BLaER1 (cell line): ENCODE data around the gene IPP.
"Not testable (repeated sequence)": the region's sequence is repeated elsewhere in the genome, so short reads cannot be mapped to it uniquely, and the experiment has no call there.

ENCODE experiments used
- H3K27ac ChIP-seq: shearing (Covaris generic); formaldehyde crosslinking; 2 replicates; pipeline ENCODE4 v1.8.1; 2022
- H3K27me3 ChIP-seq: shearing (Covaris generic); formaldehyde crosslinking; 2 replicates; pipeline ENCODE4 v1.8.1; 2022
- H3K36me3 ChIP-seq: shearing (Covaris generic); formaldehyde crosslinking; 2 replicates; pipeline ENCODE4 v1.8.1; 2022
- H3K4me1 ChIP-seq: shearing (Covaris generic); formaldehyde crosslinking; 2 replicates; pipeline ENCODE4 v1.8.1; 2022
- H3K4me2 ChIP-seq: shearing (Covaris generic); formaldehyde crosslinking; 2 replicates; pipeline ENCODE4 v1.8.1; 2022
- H3K4me3 ChIP-seq: shearing (Covaris generic); formaldehyde crosslinking; 2 replicates; pipeline ENCODE4 v1.8.1; 2022
- H3K9ac ChIP-seq: shearing (Covaris generic); formaldehyde crosslinking; 2 replicates; pipeline ENCODE4 v1.8.1; 2022
- H3K9me3 ChIP-seq: shearing (Covaris generic); formaldehyde crosslinking; 2 replicates; pipeline ENCODE4 v1.8.1; 2022
- H4K20me1 ChIP-seq: shearing (Covaris generic); formaldehyde crosslinking; 2 replicates; pipeline ENCODE4 v1.8.1; 2022
- Cebpa-rat ChIP-seq: shearing (Covaris generic); IDR thresholded peaks from 2 replicates; pipeline ENCODE4 v1.8.1; 2022

Gene IPP

DNA sequence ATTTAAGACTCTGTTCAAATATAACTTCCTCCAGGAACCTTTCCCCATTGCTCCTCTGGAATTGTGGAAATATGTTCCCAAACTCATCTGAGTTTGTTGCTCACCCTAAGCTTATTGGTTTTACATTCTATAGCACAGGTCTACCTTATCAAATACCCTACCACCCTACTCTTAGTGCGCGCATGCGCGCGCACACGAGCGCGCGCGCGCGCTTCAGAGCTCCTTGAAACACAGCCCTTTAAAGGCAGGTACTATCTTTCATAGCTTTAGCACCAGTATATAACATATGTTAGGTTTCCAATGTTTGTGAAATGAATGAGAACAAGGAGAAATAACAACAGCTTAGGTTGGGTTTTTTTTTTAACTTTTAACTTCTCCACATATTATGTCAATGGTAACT, 3.5 kb downstream of the IPP start:
- H3K4me2 ChIP-seq, result no peak overlapping the region
- no peaks in the 10 kb centered on the region for H3K27me3 ChIP-seq
- TF ChIP-seq Cebpa-rat, result no peak
- no peak overlapping the region for H3K4me3 ChIP-seq
- H3K27ac ChIP-seq, result no peak overlapping the region
- no peaks in the 10 kb centered on the region for H4K20me1 ChIP-seq
- no peak overlapping the region for H3K9ac ChIP-seq
- no peaks in the 10 kb centered on the region for H3K36me3 ChIP-seq
- H3K9me3 ChIP-seq, result no peaks in the 10 kb centered on the region
- H3K4me1 ChIP-seq, result peaks cover 15% of the 10 kb centered on the region

DNA sequence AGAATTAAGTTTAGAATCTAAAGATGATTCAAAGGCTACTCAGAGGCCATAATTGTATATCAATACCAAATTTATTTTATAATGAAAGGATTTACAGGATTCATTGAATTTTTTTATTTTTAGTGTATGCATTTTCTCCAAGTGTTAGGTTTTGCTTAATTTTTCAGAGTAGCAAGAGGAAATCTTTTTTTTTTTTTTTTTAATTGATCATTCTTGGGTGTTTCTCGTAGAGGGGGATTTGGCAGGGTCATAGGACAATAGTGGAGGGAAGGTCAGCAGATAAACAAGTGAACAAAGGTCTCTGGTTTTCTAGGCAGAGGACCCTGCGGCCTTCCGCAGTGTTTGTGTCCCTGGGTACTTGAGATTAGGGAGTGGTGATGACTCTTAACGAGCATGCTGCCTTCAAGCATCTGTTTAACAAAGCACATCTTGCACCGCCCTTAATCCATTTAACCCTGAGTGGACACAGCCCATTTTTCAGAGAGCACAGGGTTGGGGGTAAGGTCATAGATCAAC, 10.8 kb downstream of the IPP start:
- not testable (repeated sequence) for H3K36me3 ChIP-seq, H3K9me3 ChIP-seq, H3K9ac ChIP-seq, H4K20me1 ChIP-seq, H3K27ac ChIP-seq, H3K27me3 ChIP-seq, H3K4me2 ChIP-seq, H3K4me3 ChIP-seq
- H3K4me1 ChIP-seq, result peaks cover 21% of the 10 kb centered on the region

DNA sequence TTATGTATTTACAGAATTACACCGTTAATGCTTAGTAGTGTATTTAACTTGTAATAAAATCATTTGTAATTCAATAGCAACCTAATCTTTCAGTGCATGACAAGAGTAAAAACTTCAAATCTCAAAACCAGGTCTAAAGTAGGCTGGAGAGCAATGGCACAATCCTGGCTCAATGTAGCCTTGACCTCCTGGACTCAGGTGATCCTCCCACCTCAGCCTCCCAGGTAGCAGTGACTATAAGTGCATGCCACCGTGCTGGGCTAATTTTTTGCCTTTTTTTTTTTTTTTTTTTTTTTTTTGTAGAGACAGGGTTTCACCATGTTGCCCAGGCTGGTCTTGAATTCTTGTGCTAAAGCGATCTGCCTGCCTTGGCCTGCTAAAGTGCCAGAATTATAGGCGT, 11.3 kb downstream of the IPP start:
- Histone ChIP-seq H3K36me3 (peaks cover 4% of the 10 kb centered on the region; the same call in 1 of the 2 replicates), H3K27me3 (no peaks in the 10 kb centered on the region), H3K4me2 (no peak overlapping the region), H3K9ac (no peak overlapping the region), H3K4me3 (no peak overlapping the region), H3K27ac (no peak overlapping the region), H3K4me1 (peaks cover 25% of the 10 kb centered on the region), H4K20me1 (no peaks in the 10 kb centered on the region), H3K9me3 (no peaks in the 10 kb centered on the region; the same call in 1 of the 2 replicates)
- no peak for TF ChIP-seq Cebpa-rat

- Histone ChIP-seq H3K27me3 (no peaks in the 10 kb centered on the region), H3K4me2 (no peak overlapping the region), H3K4me1 (peaks cover 15% of the 10 kb centered on the region), H3K27ac (no peak overlapping the region), H3K9ac (no peak overlapping the region), H3K9me3 (no peaks in the 10 kb centered on the region), H3K4me3 (no peak overlapping the region), H3K36me3 (0 out of 2 replicates have a peak, but pooled peaks cover 7% of the 10 kb centered on the region), H4K20me1 (no peaks in the 10 kb centered on the region)
- no peak for TF ChIP-seq Cebpa-rat
Measured at GRCh38 chr1:45730780-45731319, 19.6 kb downstream of the IPP start.

- Histone ChIP-seq H3K36me3 (0 out of 2 replicates have a peak, but pooled peaks cover 7% of the 10 kb centered on the region), H3K27ac (no peak overlapping the region), H3K4me3 (no peak overlapping the region), H3K27me3 (no peaks in the 10 kb centered on the region), H3K4me2 (no peak overlapping the region), H3K4me1 (peaks cover 8% of the 10 kb centered on the region), H4K20me1 (no peaks in the 10 kb centered on the region), H3K9ac (no peak overlapping the region), H3K9me3 (no peaks in the 10 kb centered on the region)
- TF ChIP-seq Cebpa-rat, result no peak
Measured at GRCh38 chr1:45730075-45730779, 20.2 kb downstream of the IPP start.

- not testable (repeated sequence) for H3K4me3 ChIP-seq, H3K9ac ChIP-seq, H3K27me3 ChIP-seq, H4K20me1 ChIP-seq, H3K36me3 ChIP-seq, H3K4me1 ChIP-seq, H3K9me3 ChIP-seq, H3K4me2 ChIP-seq, H3K27ac ChIP-seq
Measured at GRCh38 chr1:45726007-45726406, 24.4 kb downstream of the IPP start.

- no peak overlapping the region for H3K4me3 ChIP-seq
- H3K27ac ChIP-seq, result no peak overlapping the region
- no peaks in the 10 kb centered on the region for H4K20me1 ChIP-seq
- no peaks in the 10 kb centered on the region for H3K27me3 ChIP-seq
- no peak overlapping the region for H3K4me2 ChIP-seq
- no peak overlapping the region for H3K9ac ChIP-seq
- peaks cover 3% of the 10 kb centered on the region; the same call in 1 of the 2 replicates for H3K4me1 ChIP-seq
- 0 out of 2 replicates have a peak, but pooled peaks cover 7% of the 10 kb centered on the region for H3K36me3 ChIP-seq
- no peak for TF ChIP-seq Cebpa-rat
- no peaks in the 10 kb centered on the region for H3K9me3 ChIP-seq
Measured at GRCh38 chr1:45723248-45723930, 27.1 kb downstream of the IPP start.

- Histone ChIP-seq H3K4me3 (no peak overlapping the region), H3K27ac (no peak overlapping the region), H3K4me2 (no peak overlapping the region)
Measured at GRCh38 chr1:45722809-45723208, 27.6 kb downstream of the IPP start.

DNA sequence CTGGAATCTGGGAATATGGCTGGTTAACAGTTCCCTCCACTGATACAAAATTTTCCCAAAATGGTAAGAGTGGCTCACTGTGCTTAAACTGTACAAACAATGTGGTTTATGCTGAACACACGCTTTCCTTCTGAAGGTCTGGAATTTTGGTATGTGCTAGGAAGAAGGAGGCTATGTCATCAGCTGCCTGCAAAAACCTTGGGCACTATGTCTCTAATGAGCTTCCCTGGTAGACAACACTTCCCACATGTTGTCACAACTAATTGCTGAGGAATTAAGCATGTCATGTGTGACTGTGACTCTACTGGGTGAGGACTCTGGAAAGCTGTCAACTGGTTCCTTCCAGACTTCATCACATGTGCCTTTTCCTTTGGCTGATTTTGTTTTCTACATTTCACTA, 29.2 kb downstream of the IPP start:
- no peak for TF ChIP-seq Cebpa-rat
- H3K4me3 ChIP-seq, result no peak overlapping the region
- 0 out of 2 replicates have a peak, but pooled peaks cover 2% of the 10 kb centered on the region for H3K36me3 ChIP-seq
- H3K9me3 ChIP-seq, result no peaks in the 10 kb centered on the region
- H3K27ac ChIP-seq, result no peak overlapping the region
- H3K4me2 ChIP-seq, result no peak overlapping the region
- H3K9ac ChIP-seq, result no peak overlapping the region
- peaks cover 3% of the 10 kb centered on the region; the same call in 1 of the 2 replicates for H3K4me1 ChIP-seq
- H3K27me3 ChIP-seq, result no peaks in the 10 kb centered on the region
- H4K20me1 ChIP-seq, result no peaks in the 10 kb centered on the region

More at GRCh38 chr1:45722809-45723208, 27.6 kb downstream of the IPP start:
- Histone ChIP-seq H3K36me3 (0 out of 2 replicates have a peak, but pooled peaks cover 7% of the 10 kb centered on the region), H4K20me1 (no peaks in the 10 kb centered on the region), H3K9ac (no peak overlapping the region), H3K27me3 (no peaks in the 10 kb centered on the region), H3K4me1 (peaks cover 3% of the 10 kb centered on the region; the same call in 1 of the 2 replicates), H3K9me3 (no peaks in the 10 kb centered on the region)
- no peak for TF ChIP-seq Cebpa-rat

DNA sequence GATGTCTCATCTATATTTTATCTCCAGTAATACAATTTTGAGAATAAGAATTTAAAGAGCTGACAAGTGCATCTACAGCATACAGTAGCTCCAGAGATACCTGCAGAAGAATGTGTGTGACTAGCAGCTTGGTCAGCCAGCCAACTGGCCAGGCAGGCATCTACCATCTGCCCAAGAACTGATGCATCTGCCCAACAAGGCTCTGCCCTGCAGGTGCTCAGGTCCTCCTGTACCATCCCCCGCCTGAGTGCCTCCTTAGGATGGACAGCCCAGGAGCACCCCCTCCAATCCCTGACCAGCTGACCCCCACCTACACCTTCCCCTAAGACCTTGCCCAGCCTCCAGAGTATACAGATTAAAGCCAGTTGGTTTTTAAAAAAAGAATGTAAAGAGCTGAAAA, 32.2 kb downstream of the IPP start:
- peaks cover 3% of the 10 kb centered on the region; the same call in 1 of the 2 replicates for H3K4me1 ChIP-seq
- no peak overlapping the region for H3K4me2 ChIP-seq
- H3K9ac ChIP-seq, result no peak overlapping the region
- H3K4me3 ChIP-seq, result no peak overlapping the region
- no peaks in the 10 kb centered on the region for H3K27me3 ChIP-seq
- H3K9me3 ChIP-seq, result no peaks in the 10 kb centered on the region
- 0 out of 2 replicates have a peak, but pooled peaks cover 6% of the 10 kb centered on the region for H3K36me3 ChIP-seq
- H3K27ac ChIP-seq, result no peak overlapping the region
- no peaks in the 10 kb centered on the region for H4K20me1 ChIP-seq
- no peak for TF ChIP-seq Cebpa-rat

- not testable (repeated sequence) for H4K20me1 ChIP-seq, H3K27me3 ChIP-seq, H3K27ac ChIP-seq, H3K4me1 ChIP-seq, H3K4me2 ChIP-seq, H3K4me3 ChIP-seq, H3K36me3 ChIP-seq, H3K9me3 ChIP-seq, H3K9ac ChIP-seq
Measured at GRCh38 chr1:45717386-45717785, 33.1 kb downstream of the IPP start.
